Panc1 (cell line): Measurements from ENCODE around the gene PRDM1. TPM values are rescaled to one million over a fixed set of nuclear protein-coding genes. Genes with fewer than 3 reads are reported as not detected.

ENCODE experiments used
- ATAC-seq: fragments of 200-7000 bp; cut with Tn5 transposase; 2 replicates; pipeline ENCODE4 v1.9.1; 2020; ENCODE audit warnings: mild to moderate bottlenecking, moderate library complexity
- BruUV-seq: library from RNA; stranded (reverse); fragments of 400-500 nt; replicated peaks from 2 replicates; lab custom pipeline; 2021; lab: Mats Ljungman, UMichigan
- CTCF ChIA-PET: fragments of 300-600 bp; sonication (Branson Sonifier 250); formaldehyde crosslinking; loops from one replicate; lab custom pipeline; 2022; ENCODE audit warnings: antibody characterized with exemption; lab: Charles Lee
- POLR2A ChIA-PET: fragments of 300-600 bp; sonication (Branson Sonifier 250); formaldehyde crosslinking; loops from one replicate; lab custom pipeline; 2022; ENCODE audit warnings: antibody characterized with exemption; lab: Charles Lee
- DNase-seq: peaks from one replicate; pipeline ENCODE4 v3.0.0-alpha.2; 2010; ENCODE audit warnings: low read depth, low spot score
- H3K27ac ChIP-seq: 2 replicates; pipeline ENCODE4 v1.5.1; 2011; ENCODE audit warnings: mild to moderate bottlenecking, low read length, inconsistent platforms
- H3K27me3 ChIP-seq: fragments of 200-500 bp; sonication (Bioruptor generic); 2 replicates; pipeline ENCODE4 v1.6.0; 2014; ENCODE audit warnings: low read length, inconsistent platforms; ENCODE audit not compliant: control insufficient read depth, insufficient read depth
- H3K36me3 ChIP-seq: fragments of 200-500 bp; sonication (Bioruptor generic); 2 replicates; pipeline ENCODE4 v1.5.1; 2014; ENCODE audit warnings: inconsistent platforms, mild to moderate bottlenecking, low read length, moderate library complexity; ENCODE audit not compliant: control insufficient read depth, insufficient read depth
- H3K4me1 ChIP-seq: 2 replicates; pipeline ENCODE4 v1.5.1; 2011; ENCODE audit warnings: inconsistent platforms, mild to moderate bottlenecking, low read length, moderate library complexity; ENCODE audit not compliant: control insufficient read depth, insufficient read depth
- H3K4me3 ChIP-seq, 2 experiments: 2 replicates each; pipeline ENCODE4 v1.5.1; 2011 to 2012; ENCODE audit warnings: low read depth in 2 of 2, low read length in 2 of 2, mild to moderate bottlenecking in 2 of 2, inconsistent platforms in 1 of 2, moderate library complexity in 1 of 2
- H3K9me3 ChIP-seq: fragments of 200-500 bp; sonication (Bioruptor generic); 2 replicates; pipeline ENCODE4 v1.5.1; 2014; ENCODE audit warnings: low read depth, mild to moderate bottlenecking, inconsistent platforms, low read length, moderate library complexity; ENCODE audit not compliant: control insufficient read depth, insufficient read depth
- CTCF ChIP-seq: fragments of 450-650 bp; IDR thresholded peaks from 2 replicates; pipeline ENCODE4 v1.5.1; 2017; ENCODE audit warnings: mild to moderate bottlenecking
- TCF7L2 ChIP-seq: IDR thresholded peaks from 2 replicates; pipeline ENCODE4 v1.6.1; 2011; ENCODE audit warnings: mild to moderate bottlenecking, low read depth, low read length, inconsistent platforms
- in situ Hi-C: cut with HindIII; loops from 2 replicates; pipeline ENCODE4 v1.10.0; 2016; ENCODE audit warnings: low sequenced_read_pairs, low pct_unique_long_range_greater_than_20kb
- intact Hi-C: fragments of 100-400 bp; cut with micrococcal nuclease; formaldehyde crosslinking; loops from one replicate; pipeline ENCODE4 v1.10.0; 2022; ENCODE audit not compliant: unreplicated experiment
- total RNA-seq: library from RNA; stranded (reverse); gene quantifications from one replicate; pipeline ENCODE4 v1.2.1, GENCODE V29; 2021; ENCODE audit not compliant: unreplicated experiment
- TF ChIP-seq, protein P1 (sequence below), 2 experiments: IDR thresholded peaks; 2 replicates each; pipeline ENCODE4 v1.6.1; 2011 to 2012; ENCODE audit warnings: low read depth in 2 of 2, control low read depth in 1 of 2, low read length in 1 of 2, mild to moderate bottlenecking in 1 of 2, moderate library complexity in 1 of 2; ENCODE audit not compliant: insufficient read depth in 1 of 2

Gene PRDM1
- total RNA-seq, 1 experiment from 2014 or later: 2.6 TPM

DNA sequence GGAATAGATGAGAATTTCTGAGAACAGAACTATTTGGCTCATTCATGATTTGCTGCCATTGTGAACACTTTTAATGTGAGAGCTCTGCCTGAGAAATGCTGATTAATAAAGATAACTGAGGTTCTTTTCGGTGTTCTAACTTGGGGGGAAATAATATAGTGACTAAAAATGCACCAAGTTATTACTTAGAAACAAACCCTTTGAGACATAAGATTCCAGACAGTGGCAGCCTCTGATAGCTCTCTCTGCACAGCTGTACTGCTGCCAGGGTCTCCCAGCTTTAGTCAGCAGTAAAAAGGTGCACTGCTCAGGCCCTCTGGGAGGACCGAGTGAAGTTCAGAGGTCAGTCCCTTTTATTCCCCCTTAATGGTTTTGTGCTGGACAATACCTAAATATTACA is 2.5 kb upstream of the PRDM1 start:
- in situ Hi-C loops: no loop called here
- peaks cover 2% of the 10 kb centered on the region; the same call in 1 of the 2 replicates for H3K27me3 ChIP-seq
- no peak for DNase-seq
- intact Hi-C loops: loop anchor here (10.0 kb wide), 3 partner anchors 349 to 649 kb away; no protein-coding TSS in a partner anchor
- H3K36me3 ChIP-seq: no peaks in the 10 kb centered on the region
- H3K4me1 ChIP-seq: peaks cover 24% of the 10 kb centered on the region
- POLR2A ChIA-PET: interaction anchor here (0.6 kb wide), 1 partner anchor 35 kb away, joined by 9 read pairs; no protein-coding TSS in a partner anchor
- CTCF ChIA-PET: interaction anchor here (0.6 kb wide), 1 partner anchor 252 kb away, joined by 4 read pairs; no protein-coding TSS in a partner anchor
- TF ChIP-seq, protein P1, sequence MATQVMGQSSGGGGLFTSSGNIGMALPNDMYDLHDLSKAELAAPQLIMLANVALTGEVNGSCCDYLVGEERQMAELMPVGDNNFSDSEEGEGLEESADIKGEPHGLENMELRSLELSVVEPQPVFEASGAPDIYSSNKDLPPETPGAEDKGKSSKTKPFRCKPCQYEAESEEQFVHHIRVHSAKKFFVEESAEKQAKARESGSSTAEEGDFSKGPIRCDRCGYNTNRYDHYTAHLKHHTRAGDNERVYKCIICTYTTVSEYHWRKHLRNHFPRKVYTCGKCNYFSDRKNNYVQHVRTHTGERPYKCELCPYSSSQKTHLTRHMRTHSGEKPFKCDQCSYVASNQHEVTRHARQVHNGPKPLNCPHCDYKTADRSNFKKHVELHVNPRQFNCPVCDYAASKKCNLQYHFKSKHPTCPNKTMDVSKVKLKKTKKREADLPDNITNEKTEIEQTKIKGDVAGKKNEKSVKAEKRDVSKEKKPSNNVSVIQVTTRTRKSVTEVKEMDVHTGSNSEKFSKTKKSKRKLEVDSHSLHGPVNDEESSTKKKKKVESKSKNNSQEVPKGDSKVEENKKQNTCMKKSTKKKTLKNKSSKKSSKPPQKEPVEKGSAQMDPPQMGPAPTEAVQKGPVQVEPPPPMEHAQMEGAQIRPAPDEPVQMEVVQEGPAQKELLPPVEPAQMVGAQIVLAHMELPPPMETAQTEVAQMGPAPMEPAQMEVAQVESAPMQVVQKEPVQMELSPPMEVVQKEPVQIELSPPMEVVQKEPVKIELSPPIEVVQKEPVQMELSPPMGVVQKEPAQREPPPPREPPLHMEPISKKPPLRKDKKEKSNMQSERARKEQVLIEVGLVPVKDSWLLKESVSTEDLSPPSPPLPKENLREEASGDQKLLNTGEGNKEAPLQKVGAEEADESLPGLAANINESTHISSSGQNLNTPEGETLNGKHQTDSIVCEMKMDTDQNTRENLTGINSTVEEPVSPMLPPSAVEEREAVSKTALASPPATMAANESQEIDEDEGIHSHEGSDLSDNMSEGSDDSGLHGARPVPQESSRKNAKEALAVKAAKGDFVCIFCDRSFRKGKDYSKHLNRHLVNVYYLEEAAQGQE (IDR thresholded peaks at IDR 0.05; ENCODE audit: insufficient read depth in 1 of 2, low read depth in 2 of 2, low read length in 1 of 2): no peak
- no peak for TF ChIP-seq TCF7L2
- peak overlapping the region; percentile 35; the same call in 1 of the 2 replicates for H3K27ac ChIP-seq
- no peaks in the 10 kb centered on the region for H3K9me3 ChIP-seq
- no peak for ATAC-seq
- H3K4me3 ChIP-seq: no peak overlapping the region
- BruUV-seq: no TSS peak

DNA sequence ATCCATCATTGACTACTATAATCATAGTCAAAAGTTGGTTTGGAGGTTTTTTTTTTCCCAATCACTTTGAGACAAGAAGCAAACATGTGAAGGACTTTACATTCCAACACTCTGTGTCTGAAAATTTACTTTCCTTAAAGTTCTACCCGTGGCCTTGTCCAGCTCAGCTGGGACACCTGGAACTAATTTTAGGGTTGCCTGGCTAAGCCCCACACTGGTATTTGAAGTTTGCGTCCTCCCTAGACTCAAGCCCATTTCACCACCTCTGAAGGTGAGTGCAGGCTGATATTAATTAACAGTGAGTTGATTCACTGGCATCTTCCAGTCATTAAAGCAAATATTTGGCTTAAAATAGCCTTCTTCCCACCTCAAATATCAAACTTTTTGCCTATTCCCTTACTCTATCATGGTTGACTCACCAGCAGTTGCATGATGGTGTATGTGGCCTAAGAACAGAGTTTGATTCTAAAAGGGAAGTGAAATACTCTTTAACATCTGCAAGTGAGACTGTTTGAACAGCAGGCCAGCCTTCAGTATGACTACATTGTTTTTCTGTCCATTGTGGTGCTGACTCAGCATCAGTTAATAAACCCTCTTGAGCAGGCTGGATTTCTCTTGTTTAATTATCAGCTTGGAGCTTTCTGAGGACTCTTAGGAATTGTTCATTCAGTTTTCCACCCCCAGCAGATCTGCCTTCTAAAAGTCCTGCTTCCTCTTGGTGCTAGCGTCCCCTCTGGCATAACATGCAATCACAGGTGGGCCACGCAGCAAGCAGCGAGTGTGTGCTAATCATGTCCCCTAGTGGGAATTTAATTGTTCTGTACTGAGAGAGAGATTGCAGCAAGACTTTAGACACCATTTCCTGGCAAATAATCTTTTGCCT is 1.8 kb upstream of the PRDM1 start:
- H3K27me3 ChIP-seq: peaks cover 2% of the 10 kb centered on the region; the same call in 1 of the 2 replicates
- BruUV-seq: no TSS peak
- in situ Hi-C loops (no loop called here), intact Hi-C loops (loop anchor here (10.0 kb wide), 3 partner anchors 350 to 650 kb away; no protein-coding TSS in a partner anchor)
- H3K9me3 ChIP-seq: no peaks in the 10 kb centered on the region
- ChIA-PET CTCF (no interaction called here), POLR2A (interaction anchor here (0.6 kb wide), 1 partner anchor 36 kb away, joined by 9 read pairs; no protein-coding TSS in a partner anchor)
- no peaks in the 10 kb centered on the region for H3K36me3 ChIP-seq
- DNase-seq: no peak
- peak overlapping the region; percentile 18; the same call in 1 of the 2 replicates for H3K27ac ChIP-seq
- TF ChIP-seq, protein P1 (IDR thresholded peaks at IDR 0.05; ENCODE audit: insufficient read depth in 1 of 2, low read depth in 2 of 2, low read length in 1 of 2): no peak
- TF ChIP-seq CTCF: peak; percentile 89
- ATAC-seq: peak; percentile 35; the same call in 1 of the 2 replicates
- H3K4me3 ChIP-seq: no peak overlapping the region
- H3K4me1 ChIP-seq: peaks cover 24% of the 10 kb centered on the region
